HG02678 (cell line): ENCODE measurements around the gene SERPINA4.

Experiments
- ATAC-seq: cut with Tn5 transposase; IDR thresholded peaks from one replicate; pipeline ENCODE4 v1.9.1; 2021; ENCODE audit warnings: mild to moderate bottlenecking, moderate library complexity; ENCODE audit not compliant: unreplicated experiment

SERPINA4 gene

GRCh38 chr14:94560751-94561655 lies at the start of gene SERPINA4:
Gene SERPINA4, plus strand, starts transcription at chr14:94561442. Its CDS starts 2,041 bp downstream, at chr14:94563483.
- no peak for ATAC-seq

GRCh38 chr14:94514351-94514750 lies 46.9 kb upstream of the SERPINA4 start:
- ATAC-seq = no peak

- ATAC-seq = no peak
Observed at GRCh38 chr14:94515426-94515825, 45.8 kb upstream of the SERPINA4 start.

- ATAC-seq = no peak
Observed at GRCh38 chr14:94515856-94516255, 45.4 kb upstream of the SERPINA4 start.

GRCh38 chr14:94517248-94517640 lies 44.0 kb upstream of the SERPINA4 start:
- ATAC-seq = no peak

- ATAC-seq = no peak
Observed at GRCh38 chr14:94517641-94518257, 43.5 kb upstream of the SERPINA4 start.

GRCh38 chr14:94521375-94522114 lies 39.7 kb upstream of the SERPINA4 start:
- no peak for ATAC-seq

- no peak for ATAC-seq
Observed at GRCh38 chr14:94522115-94522724, 39.0 kb upstream of the SERPINA4 start.

GRCh38 chr14:94523265-94523664 lies 38.0 kb upstream of the SERPINA4 start:
- ATAC-seq = no peak

- ATAC-seq = no peak
Observed at GRCh38 chr14:94524093-94524492, 37.1 kb upstream of the SERPINA4 start.

- no peak for ATAC-seq
Observed at GRCh38 chr14:94531187-94531586, 30.1 kb upstream of the SERPINA4 start.

- ATAC-seq = no peak
Observed at GRCh38 chr14:94532447-94532846, 28.8 kb upstream of the SERPINA4 start.

- no peak for ATAC-seq
Observed at GRCh38 chr14:94535506-94535905, 25.7 kb upstream of the SERPINA4 start.

GRCh38 chr14:94536836-94537235 lies 24.4 kb upstream of the SERPINA4 start:
- no peak for ATAC-seq

- ATAC-seq = no peak
Observed at GRCh38 chr14:94538070-94538740, 23.0 kb upstream of the SERPINA4 start.

GRCh38 chr14:94539181-94539580 lies 22.1 kb upstream of the SERPINA4 start:
- no peak for ATAC-seq

GRCh38 chr14:94540031-94540794 lies 21.0 kb upstream of the SERPINA4 start:
- no peak for ATAC-seq

- ATAC-seq = no peak
Observed at GRCh38 chr14:94541234-94541975, 19.8 kb upstream of the SERPINA4 start.
